A673 (cell line): ENCODE data around the gene SLC9A4.

Experiments
- EZH2 ChIP-seq: fragments of 200-600 bp; sonication (generic); IDR thresholded peaks from 2 replicates; pipeline ENCODE4 v1.6.1; 2017; ENCODE audit warnings: borderline replicate concordance, low read depth, mild to moderate bottlenecking, mixed read lengths, antibody characterized with exemption, low read length; ENCODE audit not compliant: poor library complexity, severe bottlenecking
- TF ChIP-seq, protein P1 (sequence below): fragments of 300-800, 200-600 bp; sonication (generic); conservative IDR thresholded peaks from 2 replicates; pipeline ENCODE4 v1.5.1; 2017; ENCODE audit warnings: low read depth, mild to moderate bottlenecking, antibody characterized with exemption, low read length, moderate library complexity, mixed read lengths

DNA sequence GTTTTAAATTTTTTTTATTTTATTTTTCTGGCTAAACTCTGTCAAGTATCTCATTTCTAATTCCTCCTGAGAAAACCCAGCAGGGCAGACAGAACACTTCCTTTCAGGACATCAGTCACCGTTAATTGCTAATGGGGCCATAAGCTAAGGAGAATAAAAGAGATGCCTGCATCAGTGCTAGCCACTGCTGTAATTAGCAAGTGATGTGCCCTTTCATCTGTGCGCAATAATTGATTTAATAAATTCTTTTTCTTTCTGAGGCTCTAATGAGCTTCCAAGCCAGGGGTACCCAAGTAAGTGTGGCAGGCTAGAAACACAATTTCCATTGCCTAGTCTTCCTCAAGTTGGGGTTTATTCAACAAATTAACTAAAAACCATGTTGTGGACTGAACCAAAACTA lies 65.5 kb downstream of the SLC9A4 start:
- TF ChIP-seq, protein P1, sequence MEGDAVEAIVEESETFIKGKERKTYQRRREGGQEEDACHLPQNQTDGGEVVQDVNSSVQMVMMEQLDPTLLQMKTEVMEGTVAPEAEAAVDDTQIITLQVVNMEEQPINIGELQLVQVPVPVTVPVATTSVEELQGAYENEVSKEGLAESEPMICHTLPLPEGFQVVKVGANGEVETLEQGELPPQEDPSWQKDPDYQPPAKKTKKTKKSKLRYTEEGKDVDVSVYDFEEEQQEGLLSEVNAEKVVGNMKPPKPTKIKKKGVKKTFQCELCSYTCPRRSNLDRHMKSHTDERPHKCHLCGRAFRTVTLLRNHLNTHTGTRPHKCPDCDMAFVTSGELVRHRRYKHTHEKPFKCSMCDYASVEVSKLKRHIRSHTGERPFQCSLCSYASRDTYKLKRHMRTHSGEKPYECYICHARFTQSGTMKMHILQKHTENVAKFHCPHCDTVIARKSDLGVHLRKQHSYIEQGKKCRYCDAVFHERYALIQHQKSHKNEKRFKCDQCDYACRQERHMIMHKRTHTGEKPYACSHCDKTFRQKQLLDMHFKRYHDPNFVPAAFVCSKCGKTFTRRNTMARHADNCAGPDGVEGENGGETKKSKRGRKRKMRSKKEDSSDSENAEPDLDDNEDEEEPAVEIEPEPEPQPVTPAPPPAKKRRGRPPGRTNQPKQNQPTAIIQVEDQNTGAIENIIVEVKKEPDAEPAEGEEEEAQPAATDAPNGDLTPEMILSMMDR: no peak
- no peak for TF ChIP-seq EZH2
